GM23338 (cell line): Measurements from ENCODE around the gene ZNRD2. TPM values are rescaled to one million over a fixed set of nuclear protein-coding genes. Genes with fewer than 3 reads are reported as not detected.

Experiments
- ATAC-seq: fragments of 200-7000 bp; cut with Tn5 transposase; 3 replicates; pipeline ENCODE4 v1.9.1; 2020
- DNase-seq: peaks from one replicate; pipeline ENCODE4 v3.0.0-alpha.2; 2015; ENCODE audit warnings: low spot score
- H2AFZ ChIP-seq: fragments of 200-600 bp; sonication (generic); 2 replicates; pipeline ENCODE4 v1.8.0; 2016; ENCODE audit warnings: antibody characterized with exemption, mild to moderate bottlenecking, moderate library complexity
- H3F3A ChIP-seq: fragments of 200-600 bp; sonication (generic); replicated peaks from 2 replicates; pipeline ENCODE4 v1.8.0; 2017; ENCODE audit warnings: antibody characterized with exemption, mixed run types, low read depth
- H3K27ac ChIP-seq: fragments of 200-600 bp; sonication (generic); 2 replicates; pipeline ENCODE4 v1.6.1; 2016; ENCODE audit warnings: low read depth
- H3K27me3 ChIP-seq: fragments of 200-600 bp; sonication (generic); 2 replicates; pipeline ENCODE4 v1.8.0; 2016; ENCODE audit warnings: mild to moderate bottlenecking, mixed run types, moderate library complexity; ENCODE audit not compliant: insufficient read depth
- H3K36me3 ChIP-seq: fragments of 200-600 bp; sonication (generic); 2 replicates; pipeline ENCODE4 v1.8.0; 2016; ENCODE audit warnings: mild to moderate bottlenecking; ENCODE audit not compliant: insufficient read depth
- H3K4me1 ChIP-seq: fragments of 200-600 bp; sonication (generic); 2 replicates; pipeline ENCODE4 v1.8.0; 2016; ENCODE audit warnings: mild to moderate bottlenecking, moderate library complexity; ENCODE audit not compliant: insufficient read depth
- H3K4me2 ChIP-seq: fragments of 200-600 bp; sonication (generic); 2 replicates; pipeline ENCODE4 v1.7.1; 2017; ENCODE audit warnings: mixed run types
- H3K4me3 ChIP-seq: fragments of 200-600 bp; sonication (generic); 2 replicates; pipeline ENCODE4 v1.6.1; 2016; ENCODE audit warnings: mixed run types
- H3K79me2 ChIP-seq: fragments of 200-600 bp; sonication (generic); replicated peaks from 2 replicates; pipeline ENCODE4 v1.8.0; 2017; ENCODE audit warnings: mild to moderate bottlenecking; ENCODE audit not compliant: insufficient read depth
- H3K9me2 ChIP-seq: fragments of 200-600 bp; sonication (generic); 2 replicates; pipeline ENCODE4 v1.8.0; 2017; ENCODE audit not compliant: insufficient read depth
- H4K20me1 ChIP-seq: fragments of 200-600 bp; sonication (generic); replicated peaks from 2 replicates; pipeline ENCODE4 v1.8.0; 2017; ENCODE audit warnings: mild to moderate bottlenecking; ENCODE audit not compliant: insufficient read depth
- H3K27ac Mint-ChIP-seq: 2 replicates; pipeline ENCODE4 v1.8.0; 2020; ENCODE audit warnings: inconsistent platforms, mild to moderate bottlenecking, moderate library complexity, mixed read lengths
- H3K27me3 Mint-ChIP-seq: 3 replicates; pipeline ENCODE4 v1.8.0; 2022; ENCODE audit warnings: low read depth, mild to moderate bottlenecking, moderate library complexity, mixed read lengths, inconsistent platforms; ENCODE audit not compliant: insufficient read depth, poor library complexity
- H3K36me3 Mint-ChIP-seq: 3 replicates; pipeline ENCODE4 v1.8.0; 2021; ENCODE audit warnings: low read depth, mild to moderate bottlenecking, inconsistent platforms, moderate library complexity, mixed read lengths
- H3K4me1 Mint-ChIP-seq: 3 replicates; pipeline ENCODE4 v1.8.0; 2020; ENCODE audit warnings: mild to moderate bottlenecking, inconsistent platforms, mixed read lengths
- H3K4me3 Mint-ChIP-seq: 3 replicates; pipeline ENCODE4 v1.8.0; 2021; ENCODE audit warnings: moderate library complexity, mild to moderate bottlenecking, inconsistent platforms, mixed read lengths
- H3K9me3 Mint-ChIP-seq: 3 replicates; pipeline ENCODE4 v1.8.0; 2020; ENCODE audit warnings: moderate library complexity, mild to moderate bottlenecking, inconsistent platforms, mixed read lengths
- CREB1 ChIP-seq: fragments of 250-450 bp; sonication (Bioruptor Pico); IDR thresholded peaks from 2 replicates; pipeline ENCODE4 v1.5.0; 2020; ENCODE audit warnings: low read depth, mild to moderate bottlenecking, moderate library complexity
- EZH2 ChIP-seq: fragments of 200-600 bp; sonication (generic); IDR thresholded peaks from one replicate; pipeline ENCODE4 v1.8.0; 2017; ENCODE audit warnings: antibody characterized with exemption, mild to moderate bottlenecking, low read depth; ENCODE audit not compliant: unreplicated experiment
- EZH2phosphoT487 ChIP-seq: fragments of 200-600 bp; sonication (generic); IDR thresholded peaks from one replicate; pipeline ENCODE4 v1.8.1; 2018; ENCODE audit warnings: antibody characterized with exemption; ENCODE audit not compliant: unreplicated experiment
- JUNB ChIP-seq: IDR thresholded peaks from one replicate; pipeline ENCODE4 v1.6.1; 2016; ENCODE audit warnings: antibody characterized with exemption; ENCODE audit not compliant: unreplicated experiment
- NANOG ChIP-seq: IDR thresholded peaks from 2 replicates; pipeline ENCODE4 v1.6.1; 2016; ENCODE audit warnings: antibody characterized with exemption, borderline replicate concordance
- POLR2AphosphoS5 ChIP-seq: IDR thresholded peaks from 2 replicates; pipeline ENCODE4 v1.6.1; 2016; ENCODE audit warnings: antibody characterized with exemption, low read depth
- STAT1 ChIP-seq: IDR thresholded peaks from one replicate; pipeline ENCODE4 v1.6.1; 2016; ENCODE audit warnings: antibody characterized with exemption; ENCODE audit not compliant: unreplicated experiment
- ZNF114 ChIP-seq: fragments of 250-450 bp; sonication (Bioruptor Pico); IDR thresholded peaks from 2 replicates; pipeline ENCODE4 v1.5.0; 2020; ENCODE audit warnings: mild to moderate bottlenecking, moderate library complexity
- ZNF331 ChIP-seq: fragments of 250-450 bp; sonication (Bioruptor Pico); IDR thresholded peaks from 2 replicates; pipeline ENCODE4 v1.5.0; 2020; ENCODE audit warnings: low read depth, mild to moderate bottlenecking, moderate library complexity
- polyA plus RNA-seq: library from polyadenylated mRNA; unstranded; fragments of >200 nt; fragmentation: Nextera tagmentation; extraction: Ambion mirVana; gene quantifications from 2 replicates; pipeline ENCODE4 v1.2.1, GENCODE V29; 2016
- total RNA-seq: library from RNA; depleted of rRNA; stranded (reverse); fragments of >200 nt; shearing (Covaris generic); gene quantifications from 2 replicates; pipeline ENCODE4 v1.2.3, GENCODE V29; 2014
- TF ChIP-seq, protein P1 (sequence below): IDR thresholded peaks from 2 replicates; pipeline ENCODE4 v1.6.1; 2016; ENCODE audit warnings: antibody characterized with exemption
- TF ChIP-seq, protein P2 (sequence below): fragments of 250-450 bp; sonication (Bioruptor Pico); IDR thresholded peaks from 2 replicates; pipeline ENCODE4 v1.5.0; 2020; ENCODE audit warnings: mild to moderate bottlenecking, moderate library complexity
- TF ChIP-seq, protein P3 (sequence below): IDR thresholded peaks from one replicate; pipeline ENCODE4 v1.6.1; 2018; ENCODE audit warnings: antibody characterized with exemption; ENCODE audit not compliant: unreplicated experiment
- TF ChIP-seq, protein P4 (sequence below), 2 experiments: fragments of 200-600 bp in 1 of 2; sonication (generic) in 1 of 2; conservative IDR thresholded peaks; 2 replicates each; pipeline versions ENCODE4 v1.5.1 to v1.6.1; 2016 to 2017; ENCODE audit warnings: antibody characterized with exemption in 2 of 2, low read depth in 2 of 2, mild to moderate bottlenecking in 2 of 2, moderate library complexity in 1 of 2

Gene ZNRD2
- total and polyA plus RNA-seq, 2 experiments from 2014 or later: 78.6 to 148 TPM

DNA sequence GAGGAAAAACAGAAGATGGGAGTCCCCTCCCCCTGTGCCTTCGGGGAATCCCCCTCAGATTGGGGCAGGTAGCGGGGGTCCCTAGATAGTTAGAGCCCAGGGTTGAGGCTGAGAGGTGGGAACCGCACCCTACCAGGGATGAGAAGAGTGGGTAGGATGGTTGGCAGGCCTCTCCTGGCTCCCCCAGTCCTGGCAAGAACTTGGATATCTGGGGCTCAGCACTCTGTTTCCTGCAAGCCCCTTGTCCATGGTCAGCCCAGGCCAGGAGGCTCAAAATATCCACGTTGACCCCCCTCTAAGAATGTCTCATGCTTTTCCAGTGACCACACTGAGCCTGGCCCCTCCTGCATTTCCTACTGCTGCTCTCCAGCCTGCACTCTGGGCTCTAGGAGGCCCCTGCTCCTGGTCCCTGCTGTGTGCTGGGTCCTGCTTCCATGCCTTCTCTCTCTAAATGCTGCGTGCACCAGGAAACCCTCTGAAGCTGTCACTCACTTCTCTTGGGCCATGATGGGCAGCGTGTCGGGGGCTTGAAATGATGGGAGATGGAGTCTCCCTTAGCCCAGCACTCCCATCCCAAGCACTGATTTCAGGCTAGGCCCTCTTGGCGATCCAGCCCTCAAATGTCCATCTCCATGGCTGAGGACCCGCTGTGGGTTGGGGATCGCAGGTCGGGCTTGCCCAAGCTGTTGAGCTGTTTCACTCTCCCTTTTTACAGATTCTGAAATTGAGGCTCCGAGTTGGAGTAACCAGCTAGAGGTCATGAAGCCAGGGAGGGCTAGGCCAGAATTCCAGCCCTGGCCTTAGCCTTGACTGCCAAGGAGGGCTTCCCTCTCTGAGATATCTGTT is 41.7 kb downstream of the ZNRD2 start:
- no peak overlapping the region for H2AFZ ChIP-seq
- no peak overlapping the region; the same call in 1 of the 2 replicates for H3K27ac Mint-ChIP-seq
- H4K20me1 ChIP-seq: peaks cover 8% of the 10 kb centered on the region
- peaks cover 13% of the 10 kb centered on the region; the same call in 2 of the 3 replicates for H3K36me3 Mint-ChIP-seq
- TF ChIP-seq ZNF331 (CRISPR knock-in tag): no peak
- TF ChIP-seq, protein P1, sequence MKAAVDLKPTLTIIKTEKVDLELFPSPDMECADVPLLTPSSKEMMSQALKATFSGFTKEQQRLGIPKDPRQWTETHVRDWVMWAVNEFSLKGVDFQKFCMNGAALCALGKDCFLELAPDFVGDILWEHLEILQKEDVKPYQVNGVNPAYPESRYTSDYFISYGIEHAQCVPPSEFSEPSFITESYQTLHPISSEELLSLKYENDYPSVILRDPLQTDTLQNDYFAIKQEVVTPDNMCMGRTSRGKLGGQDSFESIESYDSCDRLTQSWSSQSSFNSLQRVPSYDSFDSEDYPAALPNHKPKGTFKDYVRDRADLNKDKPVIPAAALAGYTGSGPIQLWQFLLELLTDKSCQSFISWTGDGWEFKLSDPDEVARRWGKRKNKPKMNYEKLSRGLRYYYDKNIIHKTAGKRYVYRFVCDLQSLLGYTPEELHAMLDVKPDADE: no peak
- TF ChIP-seq, protein P2, sequence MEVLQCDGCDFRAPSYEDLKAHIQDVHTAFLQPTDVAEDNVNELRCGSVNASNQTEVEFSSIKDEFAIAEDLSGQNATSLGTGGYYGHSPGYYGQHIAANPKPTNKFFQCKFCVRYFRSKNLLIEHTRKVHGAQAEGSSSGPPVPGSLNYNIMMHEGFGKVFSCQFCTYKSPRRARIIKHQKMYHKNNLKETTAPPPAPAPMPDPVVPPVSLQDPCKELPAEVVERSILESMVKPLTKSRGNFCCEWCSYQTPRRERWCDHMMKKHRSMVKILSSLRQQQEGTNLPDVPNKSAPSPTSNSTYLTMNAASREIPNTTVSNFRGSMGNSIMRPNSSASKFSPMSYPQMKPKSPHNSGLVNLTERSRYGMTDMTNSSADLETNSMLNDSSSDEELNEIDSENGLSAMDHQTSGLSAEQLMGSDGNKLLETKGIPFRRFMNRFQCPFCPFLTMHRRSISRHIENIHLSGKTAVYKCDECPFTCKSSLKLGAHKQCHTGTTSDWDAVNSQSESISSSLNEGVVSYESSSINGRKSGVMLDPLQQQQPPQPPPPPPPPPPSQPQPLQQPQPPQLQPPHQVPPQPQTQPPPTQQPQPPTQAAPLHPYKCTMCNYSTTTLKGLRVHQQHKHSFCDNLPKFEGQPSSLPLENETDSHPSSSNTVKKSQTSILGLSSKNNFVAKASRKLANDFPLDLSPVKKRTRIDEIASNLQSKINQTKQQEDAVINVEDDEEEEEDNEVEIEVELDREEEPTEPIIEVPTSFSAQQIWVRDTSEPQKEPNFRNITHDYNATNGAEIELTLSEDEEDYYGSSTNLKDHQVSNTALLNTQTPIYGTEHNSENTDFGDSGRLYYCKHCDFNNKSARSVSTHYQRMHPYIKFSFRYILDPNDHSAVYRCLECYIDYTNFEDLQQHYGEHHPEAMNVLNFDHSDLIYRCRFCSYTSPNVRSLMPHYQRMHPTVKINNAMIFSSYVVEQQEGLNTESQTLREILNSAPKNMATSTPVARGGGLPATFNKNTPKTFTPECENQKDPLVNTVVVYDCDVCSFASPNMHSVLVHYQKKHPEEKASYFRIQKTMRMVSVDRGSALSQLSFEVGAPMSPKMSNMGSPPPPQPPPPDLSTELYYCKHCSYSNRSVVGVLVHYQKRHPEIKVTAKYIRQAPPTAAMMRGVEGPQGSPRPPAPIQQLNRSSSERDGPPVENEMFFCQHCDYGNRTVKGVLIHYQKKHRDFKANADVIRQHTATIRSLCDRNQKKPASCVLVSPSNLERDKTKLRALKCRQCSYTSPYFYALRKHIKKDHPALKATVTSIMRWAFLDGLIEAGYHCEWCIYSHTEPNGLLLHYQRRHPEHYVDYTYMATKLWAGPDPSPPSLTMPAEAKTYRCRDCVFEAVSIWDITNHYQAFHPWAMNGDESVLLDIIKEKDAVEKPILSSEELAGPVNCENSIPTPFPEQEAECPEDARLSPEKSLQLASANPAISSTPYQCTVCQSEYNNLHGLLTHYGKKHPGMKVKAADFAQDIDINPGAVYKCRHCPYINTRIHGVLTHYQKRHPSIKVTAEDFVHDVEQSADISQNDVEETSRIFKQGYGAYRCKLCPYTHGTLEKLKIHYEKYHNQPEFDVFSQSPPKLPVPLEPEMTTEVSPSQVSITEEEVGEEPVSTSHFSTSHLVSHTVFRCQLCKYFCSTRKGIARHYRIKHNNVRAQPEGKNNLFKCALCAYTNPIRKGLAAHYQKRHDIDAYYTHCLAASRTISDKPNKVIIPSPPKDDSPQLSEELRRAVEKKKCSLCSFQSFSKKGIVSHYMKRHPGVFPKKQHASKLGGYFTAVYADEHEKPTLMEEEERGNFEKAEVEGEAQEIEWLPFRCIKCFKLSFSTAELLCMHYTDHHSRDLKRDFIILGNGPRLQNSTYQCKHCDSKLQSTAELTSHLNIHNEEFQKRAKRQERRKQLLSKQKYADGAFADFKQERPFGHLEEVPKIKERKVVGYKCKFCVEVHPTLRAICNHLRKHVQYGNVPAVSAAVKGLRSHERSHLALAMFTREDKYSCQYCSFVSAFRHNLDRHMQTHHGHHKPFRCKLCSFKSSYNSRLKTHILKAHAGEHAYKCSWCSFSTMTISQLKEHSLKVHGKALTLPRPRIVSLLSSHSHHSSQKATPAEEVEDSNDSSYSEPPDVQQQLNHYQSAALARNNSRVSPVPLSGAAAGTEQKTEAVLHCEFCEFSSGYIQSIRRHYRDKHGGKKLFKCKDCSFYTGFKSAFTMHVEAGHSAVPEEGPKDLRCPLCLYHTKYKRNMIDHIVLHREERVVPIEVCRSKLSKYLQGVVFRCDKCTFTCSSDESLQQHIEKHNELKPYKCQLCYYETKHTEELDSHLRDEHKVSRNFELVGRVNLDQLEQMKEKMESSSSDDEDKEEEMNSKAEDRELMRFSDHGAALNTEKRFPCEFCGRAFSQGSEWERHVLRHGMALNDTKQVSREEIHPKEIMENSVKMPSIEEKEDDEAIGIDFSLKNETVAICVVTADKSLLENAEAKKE (CRISPR knock-in tag): no peak
- TF ChIP-seq ZNF114: no peak
- no peak for TF ChIP-seq EZH2
- TF ChIP-seq NANOG: no peak
- TF ChIP-seq EZH2phosphoT487: no peak
- TF ChIP-seq CREB1 (CRISPR knock-in tag): no peak
- TF ChIP-seq STAT1: no peak
- no peak for TF ChIP-seq JUNB
- TF ChIP-seq, protein P3, sequence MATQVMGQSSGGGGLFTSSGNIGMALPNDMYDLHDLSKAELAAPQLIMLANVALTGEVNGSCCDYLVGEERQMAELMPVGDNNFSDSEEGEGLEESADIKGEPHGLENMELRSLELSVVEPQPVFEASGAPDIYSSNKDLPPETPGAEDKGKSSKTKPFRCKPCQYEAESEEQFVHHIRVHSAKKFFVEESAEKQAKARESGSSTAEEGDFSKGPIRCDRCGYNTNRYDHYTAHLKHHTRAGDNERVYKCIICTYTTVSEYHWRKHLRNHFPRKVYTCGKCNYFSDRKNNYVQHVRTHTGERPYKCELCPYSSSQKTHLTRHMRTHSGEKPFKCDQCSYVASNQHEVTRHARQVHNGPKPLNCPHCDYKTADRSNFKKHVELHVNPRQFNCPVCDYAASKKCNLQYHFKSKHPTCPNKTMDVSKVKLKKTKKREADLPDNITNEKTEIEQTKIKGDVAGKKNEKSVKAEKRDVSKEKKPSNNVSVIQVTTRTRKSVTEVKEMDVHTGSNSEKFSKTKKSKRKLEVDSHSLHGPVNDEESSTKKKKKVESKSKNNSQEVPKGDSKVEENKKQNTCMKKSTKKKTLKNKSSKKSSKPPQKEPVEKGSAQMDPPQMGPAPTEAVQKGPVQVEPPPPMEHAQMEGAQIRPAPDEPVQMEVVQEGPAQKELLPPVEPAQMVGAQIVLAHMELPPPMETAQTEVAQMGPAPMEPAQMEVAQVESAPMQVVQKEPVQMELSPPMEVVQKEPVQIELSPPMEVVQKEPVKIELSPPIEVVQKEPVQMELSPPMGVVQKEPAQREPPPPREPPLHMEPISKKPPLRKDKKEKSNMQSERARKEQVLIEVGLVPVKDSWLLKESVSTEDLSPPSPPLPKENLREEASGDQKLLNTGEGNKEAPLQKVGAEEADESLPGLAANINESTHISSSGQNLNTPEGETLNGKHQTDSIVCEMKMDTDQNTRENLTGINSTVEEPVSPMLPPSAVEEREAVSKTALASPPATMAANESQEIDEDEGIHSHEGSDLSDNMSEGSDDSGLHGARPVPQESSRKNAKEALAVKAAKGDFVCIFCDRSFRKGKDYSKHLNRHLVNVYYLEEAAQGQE: no peak
- TF ChIP-seq, protein P4, sequence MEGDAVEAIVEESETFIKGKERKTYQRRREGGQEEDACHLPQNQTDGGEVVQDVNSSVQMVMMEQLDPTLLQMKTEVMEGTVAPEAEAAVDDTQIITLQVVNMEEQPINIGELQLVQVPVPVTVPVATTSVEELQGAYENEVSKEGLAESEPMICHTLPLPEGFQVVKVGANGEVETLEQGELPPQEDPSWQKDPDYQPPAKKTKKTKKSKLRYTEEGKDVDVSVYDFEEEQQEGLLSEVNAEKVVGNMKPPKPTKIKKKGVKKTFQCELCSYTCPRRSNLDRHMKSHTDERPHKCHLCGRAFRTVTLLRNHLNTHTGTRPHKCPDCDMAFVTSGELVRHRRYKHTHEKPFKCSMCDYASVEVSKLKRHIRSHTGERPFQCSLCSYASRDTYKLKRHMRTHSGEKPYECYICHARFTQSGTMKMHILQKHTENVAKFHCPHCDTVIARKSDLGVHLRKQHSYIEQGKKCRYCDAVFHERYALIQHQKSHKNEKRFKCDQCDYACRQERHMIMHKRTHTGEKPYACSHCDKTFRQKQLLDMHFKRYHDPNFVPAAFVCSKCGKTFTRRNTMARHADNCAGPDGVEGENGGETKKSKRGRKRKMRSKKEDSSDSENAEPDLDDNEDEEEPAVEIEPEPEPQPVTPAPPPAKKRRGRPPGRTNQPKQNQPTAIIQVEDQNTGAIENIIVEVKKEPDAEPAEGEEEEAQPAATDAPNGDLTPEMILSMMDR (conservative IDR thresholded peaks at IDR 0.05; ENCODE audit: low read depth in 2 of 2): no peak
- TF ChIP-seq POLR2AphosphoS5: no peak
- H3K4me3 ChIP-seq: peak overlapping the region; percentile 59; the same call in 1 of the 2 replicates
- no peaks in the 10 kb centered on the region for H3K27me3 ChIP-seq
- peaks cover 20% of the 10 kb centered on the region for H3K79me2 ChIP-seq
- H3F3A ChIP-seq: peaks cover 21% of the 10 kb centered on the region
- DNase-seq (no peak), ATAC-seq (no peak)
- peak overlapping the region; percentile 65 for H3K4me3 Mint-ChIP-seq
- peaks cover 18% of the 10 kb centered on the region for H3K4me1 Mint-ChIP-seq
- no peaks in the 10 kb centered on the region; the same call in 2 of the 3 replicates for H3K9me3 Mint-ChIP-seq
- peaks cover 25% of the 10 kb centered on the region for H3K27me3 Mint-ChIP-seq
- no peaks in the 10 kb centered on the region for H3K36me3 ChIP-seq
- H3K4me1 ChIP-seq: peaks cover 20% of the 10 kb centered on the region; the same call in 1 of the 2 replicates
- H3K27ac ChIP-seq: no peak overlapping the region
- H3K9me2 ChIP-seq: no peaks in the 10 kb centered on the region
- H3K4me2 ChIP-seq: peak overlapping the region; percentile 38; the same call in 1 of the 2 replicates
